ENCODE measurements around the gene CMA1. TPM values are rescaled to one million over a fixed set of nuclear protein-coding genes. Genes with fewer than 3 reads are reported as not detected.
A peak's percentile ranks its signal among the peaks of the same experiment; 100 is the strongest.
"Not testable (repeated sequence)": the region's sequence is repeated elsewhere in the genome, so short reads cannot be mapped to it uniquely, and the experiment has no call there.

Gene CMA1
- polyA plus RNA-seq, 1 experiment: not detected

DNA sequence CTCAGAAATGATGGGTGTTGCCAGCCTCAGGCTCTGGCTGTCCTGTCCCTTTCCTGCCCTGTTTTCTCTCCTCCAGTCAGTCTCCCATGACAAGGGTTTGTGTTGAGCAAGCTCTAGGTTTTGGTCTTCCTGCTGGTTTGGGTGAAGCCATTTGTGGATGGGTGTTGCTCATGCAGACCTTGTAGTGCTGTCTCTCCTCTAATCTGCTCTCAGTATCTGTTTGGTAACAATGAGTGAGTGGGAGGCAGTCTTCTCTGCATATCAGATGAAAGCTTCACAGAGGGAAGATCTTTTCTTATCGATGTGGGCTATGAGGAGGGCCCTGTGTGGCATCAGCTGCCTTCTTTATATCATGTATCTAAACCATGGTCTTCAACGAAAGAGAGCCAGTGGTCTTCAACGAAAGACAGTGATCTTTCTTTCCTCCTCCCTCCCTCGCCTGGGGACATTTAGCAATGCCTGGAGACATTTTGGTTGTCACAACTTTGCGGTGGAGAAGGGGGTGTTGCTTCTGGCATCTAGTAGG is 3.6 kb downstream of the CMA1 start:
- TF ChIP-seq, protein P1, sequence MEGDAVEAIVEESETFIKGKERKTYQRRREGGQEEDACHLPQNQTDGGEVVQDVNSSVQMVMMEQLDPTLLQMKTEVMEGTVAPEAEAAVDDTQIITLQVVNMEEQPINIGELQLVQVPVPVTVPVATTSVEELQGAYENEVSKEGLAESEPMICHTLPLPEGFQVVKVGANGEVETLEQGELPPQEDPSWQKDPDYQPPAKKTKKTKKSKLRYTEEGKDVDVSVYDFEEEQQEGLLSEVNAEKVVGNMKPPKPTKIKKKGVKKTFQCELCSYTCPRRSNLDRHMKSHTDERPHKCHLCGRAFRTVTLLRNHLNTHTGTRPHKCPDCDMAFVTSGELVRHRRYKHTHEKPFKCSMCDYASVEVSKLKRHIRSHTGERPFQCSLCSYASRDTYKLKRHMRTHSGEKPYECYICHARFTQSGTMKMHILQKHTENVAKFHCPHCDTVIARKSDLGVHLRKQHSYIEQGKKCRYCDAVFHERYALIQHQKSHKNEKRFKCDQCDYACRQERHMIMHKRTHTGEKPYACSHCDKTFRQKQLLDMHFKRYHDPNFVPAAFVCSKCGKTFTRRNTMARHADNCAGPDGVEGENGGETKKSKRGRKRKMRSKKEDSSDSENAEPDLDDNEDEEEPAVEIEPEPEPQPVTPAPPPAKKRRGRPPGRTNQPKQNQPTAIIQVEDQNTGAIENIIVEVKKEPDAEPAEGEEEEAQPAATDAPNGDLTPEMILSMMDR (IDR thresholded peaks at IDR 0.05; ENCODE audit: insufficient read depth, low read depth, low read length): no peak
- CTCF ChIA-PET: interaction anchor here (0.6 to 1.5 kb wide), 2 partner anchors 21 to 164 kb away, joined by 3 read pairs; no protein-coding TSS in a partner anchor
- POLR2A ChIA-PET: no interaction called here

DNA sequence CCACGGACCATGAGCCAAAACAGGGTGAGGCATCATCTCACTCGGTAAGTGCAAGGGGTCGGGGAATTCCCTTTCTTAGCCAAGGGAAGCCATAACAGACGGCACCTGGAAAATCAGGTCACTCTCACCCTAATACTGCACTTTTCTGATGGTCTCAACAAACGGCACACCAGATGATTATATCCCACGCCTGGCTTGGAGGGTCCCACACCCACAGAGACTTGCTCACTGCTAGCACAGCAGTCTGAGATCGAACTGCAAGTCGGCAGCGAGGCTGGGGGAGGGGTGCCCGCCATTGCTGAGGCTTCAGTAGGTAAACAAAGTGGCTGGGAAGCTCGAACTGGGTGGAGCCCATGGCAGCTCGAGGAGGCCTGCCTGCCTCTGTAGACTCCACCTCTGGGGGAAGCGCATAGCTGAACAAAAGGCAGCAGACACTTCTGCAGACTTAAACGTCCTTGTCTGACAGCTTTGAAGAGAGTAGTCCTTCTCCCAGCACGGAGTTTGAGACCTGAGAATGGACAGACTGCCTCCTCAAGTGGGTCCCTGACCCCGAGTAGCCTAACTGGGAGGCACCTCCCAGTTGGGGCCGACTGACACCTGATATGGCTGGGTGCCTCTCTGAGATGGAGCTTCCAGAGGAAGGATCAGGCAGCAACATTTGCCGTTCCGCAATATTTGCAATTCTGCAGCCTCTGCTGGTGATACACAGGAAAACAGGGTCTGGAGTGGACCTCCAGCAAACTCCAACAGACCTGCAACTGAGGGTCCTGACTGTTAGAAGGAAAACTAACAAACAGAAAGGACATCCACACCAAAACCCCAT is 16.3 kb downstream of the CMA1 start:
- H3K36me3 ChIP-seq (ENCODE audit: control insufficient read depth, insufficient read depth, low read length); H3K4me3 ChIP-seq (ENCODE audit: low read depth, low read length); POLR2A ChIA-PET; H3K27me3 ChIP-seq (ENCODE audit: control insufficient read depth, insufficient read depth, low read length); DNase-seq (ENCODE audit: low read depth): not testable (repeated sequence)
- CTCF ChIA-PET: interaction anchor here (0.6 to 1.8 kb wide), 2 partner anchors 8 to 10 kb away, joined by 3 to 4 read pairs; no protein-coding TSS in a partner anchor

More for the DNA sequence above, 3.6 kb downstream of the CMA1 start:
- no peak for DNase-seq (ENCODE audit: low read depth)
- Histone ChIP-seq H3K27me3 (ENCODE audit: control insufficient read depth, insufficient read depth, low read length) (no peaks in the 10 kb centered on the region), H3K36me3 (ENCODE audit: control insufficient read depth, insufficient read depth, low read length) (no peaks in the 10 kb centered on the region), H3K4me3 (ENCODE audit: low read depth, low read length) (no peak overlapping the region)

DNA sequence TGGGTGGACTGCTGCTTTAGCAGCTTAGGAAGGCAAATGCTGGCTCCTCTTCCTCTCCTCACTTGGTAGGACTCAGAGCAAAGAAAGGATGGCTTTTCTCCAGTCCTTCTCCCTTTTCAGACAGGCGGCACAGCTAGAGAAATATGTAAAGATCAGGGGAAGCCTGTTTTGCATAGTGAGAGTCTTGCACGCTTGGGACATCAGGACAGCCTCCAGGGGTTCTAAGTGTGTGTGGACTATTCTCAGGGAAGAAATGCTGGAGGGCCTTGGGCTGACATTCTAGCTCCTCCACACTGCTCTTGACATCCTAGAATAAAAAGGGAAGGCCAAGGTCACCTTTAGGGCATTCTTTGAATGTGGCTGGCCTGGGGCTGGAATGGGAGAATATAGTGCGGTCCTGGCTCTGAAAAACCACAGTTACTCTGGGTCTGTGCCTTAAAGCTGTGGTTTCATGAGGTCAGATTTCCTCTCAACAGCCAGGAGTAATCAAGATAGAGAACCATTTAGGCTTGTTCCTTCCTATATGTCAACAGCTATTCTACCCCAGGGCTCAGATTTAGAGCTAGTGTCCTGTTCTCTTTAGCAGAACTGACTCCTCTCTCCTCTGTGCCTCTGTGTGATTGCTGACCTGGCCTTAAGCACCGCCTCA is 24.3 kb downstream of the CMA1 start:
- ChIA-PET POLR2A (no interaction called here), CTCF (interaction anchor here (0.7 to 1.0 kb wide), 2 partner anchors 9 to 18 kb away, joined by 3 read pairs; no protein-coding TSS in a partner anchor)
- DNase-seq (ENCODE audit: low read depth): no peak
- Histone ChIP-seq H3K27me3 (ENCODE audit: control insufficient read depth, insufficient read depth, low read length) (no peaks in the 10 kb centered on the region), H3K4me3 (ENCODE audit: low read depth, low read length) (no peak overlapping the region), H3K36me3 (ENCODE audit: control insufficient read depth, insufficient read depth, low read length) (no peaks in the 10 kb centered on the region)
- TF ChIP-seq, protein P1 (IDR thresholded peaks at IDR 0.05; ENCODE audit: insufficient read depth, low read depth, low read length): no peak

DNA sequence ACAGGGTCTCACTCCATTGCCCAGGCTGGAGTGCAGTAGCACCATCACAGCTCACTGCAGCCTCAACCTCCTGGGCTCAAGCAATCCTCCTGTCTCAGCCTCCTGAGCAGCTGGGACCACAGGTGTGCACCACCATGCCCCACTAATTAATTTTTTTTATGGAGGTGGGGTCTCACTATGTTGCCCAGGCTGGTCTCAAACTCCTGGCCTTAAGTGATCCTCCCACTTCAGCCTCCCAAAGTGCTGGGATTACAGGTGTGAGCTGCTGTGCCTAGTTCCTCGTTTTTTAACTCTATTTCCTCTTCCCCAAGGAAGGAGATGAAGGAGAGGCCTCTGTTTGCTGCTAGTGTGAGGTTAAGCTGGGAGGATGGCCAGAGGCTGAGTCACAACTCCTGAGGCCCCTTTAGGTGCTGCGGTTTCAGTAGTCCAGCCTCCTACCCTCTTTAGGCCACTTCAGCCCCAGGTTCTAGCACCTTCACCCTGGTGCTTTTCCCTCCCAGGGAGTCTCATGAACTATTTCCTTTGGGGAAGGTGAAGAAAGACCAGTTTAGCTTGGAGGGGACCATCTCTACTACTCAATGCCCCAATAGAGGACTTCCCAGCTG is 25.3 kb downstream of the CMA1 start:
- POLR2A ChIA-PET; H3K36me3 ChIP-seq (ENCODE audit: control insufficient read depth, insufficient read depth, low read length); H3K4me3 ChIP-seq (ENCODE audit: low read depth, low read length); DNase-seq (ENCODE audit: low read depth); H3K27me3 ChIP-seq (ENCODE audit: control insufficient read depth, insufficient read depth, low read length): not testable (repeated sequence)
- CTCF ChIA-PET: interaction anchor here (1.0 kb wide), 1 partner anchor 17 kb away, joined by 3 read pairs; no protein-coding TSS in a partner anchor

DNA sequence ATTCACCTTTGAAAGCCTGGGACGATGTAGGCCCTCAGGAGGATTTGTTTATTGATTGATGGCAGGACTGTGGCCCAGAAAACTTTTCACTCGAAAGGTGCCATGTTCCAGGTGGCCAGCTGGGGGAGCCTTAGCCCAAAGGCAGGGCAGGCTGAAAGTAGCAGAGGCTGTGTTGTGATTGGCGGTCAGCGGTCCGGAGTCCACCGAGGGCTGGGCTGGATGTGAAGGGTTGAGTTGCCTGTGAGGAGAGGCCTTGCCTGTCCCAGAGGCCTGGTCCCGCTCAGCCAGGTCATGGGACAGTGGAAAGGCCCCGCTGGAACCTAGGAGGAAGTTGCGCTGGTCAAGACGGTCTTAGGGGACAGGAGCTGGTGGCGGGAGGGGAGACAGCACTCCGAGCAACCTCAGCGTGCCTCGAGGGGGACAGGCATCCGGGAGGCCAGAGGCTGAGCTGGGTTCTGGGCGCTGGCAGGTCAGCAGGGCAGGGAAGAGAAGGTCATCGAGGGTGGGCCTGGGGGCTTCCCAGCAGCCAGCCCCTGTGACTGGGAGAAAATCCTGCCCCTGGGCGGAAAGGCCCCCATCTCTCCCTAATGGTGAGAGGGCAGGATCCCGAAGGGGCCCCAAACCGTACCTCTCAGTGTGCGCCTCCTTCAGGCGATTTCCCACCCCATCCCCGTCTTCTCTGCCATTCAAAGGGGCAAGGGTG is 26.3 kb downstream of the CMA1 start:
- Histone ChIP-seq H3K36me3 (ENCODE audit: control insufficient read depth, insufficient read depth, low read length) (no peaks in the 10 kb centered on the region), H3K27me3 (ENCODE audit: control insufficient read depth, insufficient read depth, low read length) (no peaks in the 10 kb centered on the region), H3K4me3 (ENCODE audit: low read depth, low read length) (no peak overlapping the region)
- DNase-seq (ENCODE audit: low read depth): no peak
- CTCF ChIA-PET: interaction anchor here (0.7 to 1.7 kb wide), 3 partner anchors 9 to 571 kb away, joined by 4 read pairs; no protein-coding TSS in a partner anchor
- POLR2A ChIA-PET: no interaction called here
- TF ChIP-seq, protein P1 (IDR thresholded peaks at IDR 0.05; ENCODE audit: insufficient read depth, low read depth, low read length): peak; percentile 68

DNA sequence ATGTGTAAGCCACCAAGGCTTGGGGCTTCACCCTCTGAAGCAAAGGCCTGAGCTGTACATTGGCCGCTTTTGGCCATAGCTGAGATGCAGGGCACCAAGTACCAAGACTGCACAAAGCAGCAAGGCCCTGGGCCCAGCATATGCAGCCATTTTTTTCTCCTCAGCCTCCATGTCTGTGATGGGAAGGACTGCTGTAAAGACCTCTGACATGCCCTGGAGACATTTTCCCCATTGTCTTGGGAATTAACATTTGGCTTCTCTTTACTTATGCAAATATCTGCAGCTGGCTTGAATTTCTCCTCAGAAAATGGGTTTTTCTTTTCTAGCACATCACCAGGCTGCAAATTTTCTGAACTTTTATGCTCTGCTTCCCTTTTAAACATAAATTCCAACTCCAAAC is 28.1 kb downstream of the CMA1 start:
- H3K4me3 ChIP-seq (ENCODE audit: low read depth, low read length); DNase-seq (ENCODE audit: low read depth); H3K27me3 ChIP-seq (ENCODE audit: control insufficient read depth, insufficient read depth, low read length); H3K36me3 ChIP-seq (ENCODE audit: control insufficient read depth, insufficient read depth, low read length); POLR2A ChIA-PET; CTCF ChIA-PET: not testable (repeated sequence)
